GM15510 (cell line): ENCODE data around the gene ITGB2.

Experiments
- POLR2A ChIP-seq: IDR thresholded peaks from 3 replicates; pipeline ENCODE4 v1.6.1; 2011; ENCODE audit warnings: borderline replicate concordance; ENCODE audit not compliant: insufficient read length; ENCODE audit errors: extremely low read depth

Gene ITGB2

DNA sequence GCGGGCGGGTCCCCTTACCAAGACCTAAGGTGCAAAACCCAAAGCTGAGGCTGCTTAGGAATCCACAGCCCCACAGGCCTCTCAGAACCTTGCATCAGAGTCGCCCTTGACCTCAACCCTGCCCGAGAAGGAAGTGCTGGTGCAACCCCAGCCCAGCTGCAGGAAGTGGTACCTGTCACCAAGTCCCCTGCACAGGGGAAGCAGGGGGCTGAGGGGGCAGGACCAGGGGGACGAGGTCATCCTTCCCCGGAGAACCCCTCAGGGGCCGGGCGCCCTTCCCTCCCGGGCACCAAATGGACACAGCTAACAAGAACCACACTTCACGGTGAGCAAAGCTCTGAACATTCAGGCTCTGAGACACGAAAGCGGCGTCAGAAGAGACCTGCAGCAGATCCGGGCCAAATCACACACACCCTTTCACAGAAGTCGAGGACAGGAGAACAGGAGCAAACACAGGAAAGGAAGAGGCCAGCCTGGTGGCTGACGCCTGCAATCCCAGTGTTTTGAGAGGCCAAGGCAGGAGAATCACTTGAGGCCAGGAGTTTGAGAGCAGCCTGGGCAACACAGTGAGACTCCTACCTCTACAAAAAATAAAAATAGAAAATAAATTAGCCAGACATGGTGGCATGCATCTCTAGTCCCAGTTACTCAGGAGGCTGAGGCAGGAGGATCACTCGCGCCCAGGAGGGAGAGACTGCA is 6.4 kb downstream of the ITGB2 start:
- no peak for TF ChIP-seq POLR2A

DNA sequence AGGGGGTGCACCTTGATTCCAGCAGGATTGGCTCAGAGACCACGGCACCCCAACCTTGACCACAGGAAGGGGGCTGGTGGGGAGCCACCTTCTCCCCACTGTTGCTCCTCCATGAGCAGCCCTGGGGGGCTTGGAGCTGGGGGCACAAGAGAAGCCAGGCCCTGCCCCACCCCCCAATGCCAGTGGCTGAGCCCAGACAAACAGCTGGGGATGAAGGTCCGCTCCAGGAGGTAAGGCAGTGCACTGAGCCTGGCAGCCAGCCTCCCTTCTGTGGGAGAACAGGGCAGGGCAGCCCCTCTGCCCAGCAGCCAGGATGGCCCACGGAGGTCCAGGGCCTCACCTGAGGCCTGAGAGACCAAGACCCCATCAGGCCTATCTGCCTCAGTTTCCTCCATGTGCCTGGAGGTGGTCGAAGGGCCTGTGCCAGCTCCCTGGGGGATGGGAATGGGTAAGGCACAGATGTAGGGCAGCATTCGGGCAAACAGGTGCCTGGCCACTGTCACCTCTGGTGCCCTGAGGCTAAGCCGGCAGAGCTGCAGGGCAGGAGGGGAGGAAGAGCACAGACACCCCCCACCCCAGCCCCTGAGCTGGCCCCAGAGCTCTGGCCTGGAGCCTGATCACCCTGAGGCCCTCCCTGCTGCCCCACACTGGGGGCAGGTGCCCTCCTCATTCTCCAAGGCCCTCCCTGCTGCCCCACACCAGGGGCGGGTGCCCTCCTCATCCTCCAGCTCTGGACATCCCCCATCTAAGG is 7.1 kb downstream of the ITGB2 start:
- no peak for TF ChIP-seq POLR2A

DNA sequence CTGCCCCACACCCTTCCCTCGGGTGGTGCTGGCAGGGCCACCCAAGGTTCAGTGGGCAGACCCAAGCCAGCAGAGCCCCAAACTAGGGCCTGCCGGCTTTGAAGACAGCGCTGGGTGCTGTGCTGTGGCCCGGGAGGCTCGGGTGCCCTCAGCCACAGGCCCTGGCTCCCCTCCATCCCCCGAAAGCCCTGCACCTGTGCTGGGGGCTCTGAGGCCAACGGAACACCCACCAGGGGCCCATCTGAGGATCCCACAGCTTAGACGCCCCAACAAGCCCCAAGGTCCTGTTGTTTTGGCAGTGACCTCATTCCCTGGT is 8.6 kb downstream of the ITGB2 start:
- no peak for TF ChIP-seq POLR2A

DNA sequence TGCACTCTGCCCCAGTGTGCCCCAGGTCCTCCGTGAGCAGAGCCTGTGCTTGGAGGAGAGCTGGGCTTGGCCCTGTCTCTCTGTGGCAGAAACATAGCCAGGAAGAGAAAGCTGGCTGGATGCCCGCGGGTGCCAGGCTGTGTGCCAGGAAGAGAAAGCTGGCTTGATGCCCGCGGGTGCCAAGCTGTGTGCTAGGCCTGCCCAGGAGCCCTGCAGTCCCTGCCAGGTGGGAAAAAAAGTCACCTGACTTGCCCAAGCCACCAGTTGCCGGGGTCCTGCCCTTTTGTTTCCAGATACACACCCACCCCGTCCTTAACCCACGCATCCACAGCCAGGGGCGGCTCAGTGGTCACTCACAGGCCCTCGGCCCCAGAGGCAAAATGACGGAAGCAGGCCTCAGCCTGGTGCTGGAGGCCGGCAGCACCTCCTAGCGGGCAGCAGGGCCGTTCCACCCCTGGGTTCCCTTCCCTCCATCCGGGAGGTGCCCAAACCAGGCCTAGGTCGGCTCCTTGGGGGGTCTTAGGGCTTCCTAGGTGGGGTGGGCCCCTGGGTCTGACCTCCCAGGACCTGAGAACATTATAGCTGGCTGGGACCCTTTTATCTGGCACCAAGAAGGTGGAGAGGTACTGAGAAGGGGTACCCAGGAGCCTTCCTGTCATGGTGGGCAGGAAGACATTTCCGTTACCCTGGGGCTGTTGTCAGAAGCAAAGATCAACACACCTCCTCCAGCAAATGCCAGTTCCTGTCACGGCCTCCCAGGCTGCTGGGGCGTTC is 9.1 kb downstream of the ITGB2 start:
- TF ChIP-seq POLR2A = no peak

DNA sequence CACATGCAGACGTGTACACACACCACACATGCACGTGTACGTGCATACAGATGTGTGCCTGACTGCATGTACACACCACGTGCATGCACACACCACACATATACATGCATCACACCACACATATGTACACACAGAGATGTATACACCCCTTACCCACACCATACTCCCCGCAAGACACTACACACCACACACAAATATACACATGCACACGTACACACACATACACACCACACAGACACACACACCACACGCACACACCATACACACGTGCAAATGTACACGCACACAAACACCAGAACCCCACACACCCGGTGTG is 9.7 kb downstream of the ITGB2 start:
- no peak for TF ChIP-seq POLR2A

DNA sequence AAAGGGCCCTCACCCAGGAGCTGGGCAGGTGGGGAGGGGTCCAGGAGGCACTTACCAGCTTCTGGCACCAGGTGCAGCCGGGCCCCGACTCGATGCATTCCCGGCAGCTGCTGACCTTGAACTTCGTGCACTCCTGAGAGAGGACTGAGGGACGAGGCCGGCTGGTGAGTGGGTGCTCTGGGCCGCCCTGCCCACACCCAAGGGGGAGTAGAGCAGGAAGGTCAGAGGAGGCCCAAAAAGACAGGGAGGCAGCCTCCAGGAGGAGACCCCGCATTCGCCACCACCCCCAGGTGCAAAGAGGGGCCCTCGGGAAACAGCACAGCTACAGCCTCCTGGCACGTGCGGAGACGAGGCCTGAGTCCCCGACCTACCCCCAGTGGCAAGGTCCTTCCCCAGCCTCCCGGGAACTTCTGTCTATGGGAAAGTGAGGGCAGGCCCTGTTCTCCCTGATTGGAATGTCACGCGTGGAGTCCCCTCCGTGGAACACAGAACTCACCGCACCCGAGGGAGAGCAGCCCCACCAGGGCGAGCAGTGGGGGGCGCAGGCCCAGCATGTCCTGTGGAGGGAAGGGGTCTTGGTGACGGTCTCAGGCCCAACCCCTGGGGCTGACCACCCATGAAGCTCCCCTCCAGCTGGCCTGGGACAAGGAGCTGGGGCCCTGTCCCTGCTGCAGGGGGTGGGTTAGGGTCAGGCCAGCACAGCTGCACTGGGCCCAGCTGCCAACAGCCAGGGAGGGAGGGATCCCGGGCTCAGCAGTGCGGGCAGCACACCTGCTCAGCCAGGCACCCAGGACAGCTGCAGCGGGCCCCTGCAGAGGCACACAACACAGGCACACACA is 10.3 kb downstream of the ITGB2 start:
- TF ChIP-seq POLR2A = no peak

DNA sequence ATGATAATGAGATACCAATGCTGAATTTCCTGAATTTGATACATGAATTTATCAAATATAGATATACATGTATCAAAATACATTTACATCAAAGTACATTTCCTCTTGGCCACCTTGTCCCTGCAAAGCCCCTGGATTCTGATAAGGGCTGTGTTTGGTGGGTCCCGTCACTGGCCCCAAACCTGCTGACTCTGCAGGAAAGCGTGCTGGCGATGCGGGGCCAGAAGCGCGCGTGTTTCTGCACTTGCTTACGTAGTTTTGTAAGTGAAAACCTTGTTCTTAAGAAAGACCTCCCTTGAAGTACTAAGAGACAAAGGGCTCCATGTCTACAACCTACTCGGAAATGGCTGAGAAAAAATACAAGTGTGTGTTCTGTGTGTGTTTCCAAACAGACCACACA is 11.0 kb downstream of the ITGB2 start:
- no peak for TF ChIP-seq POLR2A

DNA sequence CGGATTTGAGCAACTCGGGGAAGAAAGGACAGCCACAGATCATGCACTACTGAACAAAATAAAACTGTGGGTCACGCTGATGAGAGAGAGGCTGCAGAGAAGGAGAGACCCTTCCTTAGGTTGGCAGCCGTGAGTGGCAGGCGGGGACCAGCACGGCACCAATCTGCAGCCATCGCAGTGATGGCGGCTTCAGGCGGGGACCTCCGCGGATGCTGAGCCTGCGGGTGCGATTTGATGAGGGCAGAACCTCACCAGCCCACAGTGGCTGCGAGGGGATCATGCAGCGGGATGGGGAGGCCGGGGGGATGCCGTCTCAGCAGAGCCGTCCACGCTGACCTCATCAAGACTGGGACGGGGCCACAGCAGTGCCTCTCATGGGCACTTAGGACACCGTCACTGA is 11.8 kb downstream of the ITGB2 start:
- TF ChIP-seq POLR2A = no peak

DNA sequence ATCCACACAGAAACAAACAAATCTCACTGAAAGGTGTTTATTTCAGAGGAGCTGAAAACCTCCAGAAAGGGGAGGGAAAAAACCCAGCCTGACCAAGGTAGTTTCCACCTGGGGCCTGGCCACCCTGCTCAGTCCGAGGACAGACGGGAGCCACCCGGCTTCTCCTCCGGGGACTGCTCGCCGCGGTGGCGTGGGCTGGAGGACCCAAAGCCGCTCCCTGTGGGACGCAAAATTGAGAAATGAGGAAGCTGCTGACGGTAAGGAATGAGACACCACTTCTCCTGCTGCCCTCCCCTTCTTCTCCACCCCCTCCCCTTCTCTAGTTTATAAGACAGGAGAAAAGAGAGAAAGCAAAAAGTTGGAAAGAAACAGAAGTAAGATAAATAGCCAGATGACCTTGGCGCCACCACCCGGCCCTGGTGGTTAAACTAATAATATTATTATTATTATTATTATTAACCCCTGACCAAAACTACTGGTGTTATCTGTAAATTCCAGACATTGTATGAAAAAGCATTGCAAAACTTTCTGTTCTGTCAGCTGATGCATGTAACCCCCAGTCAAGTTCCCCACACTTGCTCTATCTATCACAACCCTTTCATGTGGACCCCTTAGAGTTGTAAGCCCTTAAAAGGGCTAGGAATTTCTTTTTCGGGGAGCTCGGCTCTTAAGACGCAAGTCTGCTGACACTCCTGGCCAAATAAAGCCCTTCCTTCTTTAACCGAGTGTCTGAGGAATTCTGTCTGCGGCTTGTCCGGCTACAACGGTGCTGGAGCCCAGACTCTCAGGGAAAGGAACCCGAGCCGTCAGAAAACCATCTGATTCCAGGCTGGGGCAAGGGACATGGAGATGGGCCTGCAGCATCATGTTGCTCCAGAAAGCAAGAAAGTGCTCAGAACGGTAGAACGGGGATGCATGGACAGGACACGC is 12.5 kb downstream of the ITGB2 start:
- TF ChIP-seq POLR2A = no peak

DNA sequence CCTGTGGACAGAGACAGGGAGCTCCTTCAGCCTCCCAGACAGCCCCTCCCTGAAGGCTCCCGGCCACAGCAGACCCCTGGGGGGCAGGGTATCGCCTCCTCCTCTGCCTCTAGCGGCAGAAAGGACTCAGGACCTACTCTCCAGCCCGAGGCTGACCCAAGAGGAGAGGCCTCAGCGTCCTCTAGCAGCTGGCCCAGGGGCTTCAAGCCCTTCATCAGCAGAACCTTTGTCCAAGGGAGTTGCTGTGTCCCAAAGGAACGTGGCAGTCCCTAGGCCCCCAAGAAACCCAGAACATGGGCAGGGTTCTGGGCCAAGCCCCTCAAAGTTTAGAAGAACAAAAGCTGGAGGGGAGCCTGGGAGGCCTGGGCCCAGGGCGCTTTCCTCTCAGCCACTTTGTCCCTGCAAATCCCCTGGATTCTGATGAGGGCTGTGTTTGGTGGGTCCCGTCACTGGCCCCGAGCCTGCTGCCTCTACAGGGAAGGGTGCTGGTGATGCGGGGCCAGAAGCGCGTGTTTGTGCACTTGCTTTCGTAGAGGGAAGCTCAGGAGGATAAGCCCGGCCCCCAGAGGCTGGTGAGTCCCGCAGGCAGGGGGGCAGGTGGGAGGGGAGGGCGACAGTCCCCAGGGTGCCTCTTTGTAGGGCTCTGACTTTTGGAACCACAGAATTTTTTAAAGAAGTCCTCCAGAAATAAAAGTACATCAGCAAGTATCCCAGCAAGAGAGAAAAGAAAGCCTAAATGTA is 13.3 kb downstream of the ITGB2 start:
- TF ChIP-seq POLR2A = no peak

DNA sequence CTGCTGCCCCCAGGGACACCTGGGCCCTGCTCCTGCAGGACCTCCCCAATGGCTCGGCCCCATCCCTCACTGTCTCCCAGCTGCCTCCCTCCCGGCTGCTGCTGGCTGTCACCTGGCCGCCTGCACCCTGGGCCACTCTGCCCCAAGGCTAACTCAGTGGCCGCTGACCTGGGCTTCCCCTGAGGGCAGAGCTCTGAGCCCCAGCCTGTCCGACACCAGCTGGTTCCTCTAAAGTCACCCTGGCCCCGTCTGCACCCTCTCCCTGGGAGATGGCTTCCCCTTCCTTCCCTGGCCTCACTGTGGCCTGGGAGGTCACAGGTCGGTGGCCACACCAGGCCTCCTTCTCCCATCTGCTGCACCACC is 15.0 kb downstream of the ITGB2 start:
- TF ChIP-seq POLR2A = no peak

DNA sequence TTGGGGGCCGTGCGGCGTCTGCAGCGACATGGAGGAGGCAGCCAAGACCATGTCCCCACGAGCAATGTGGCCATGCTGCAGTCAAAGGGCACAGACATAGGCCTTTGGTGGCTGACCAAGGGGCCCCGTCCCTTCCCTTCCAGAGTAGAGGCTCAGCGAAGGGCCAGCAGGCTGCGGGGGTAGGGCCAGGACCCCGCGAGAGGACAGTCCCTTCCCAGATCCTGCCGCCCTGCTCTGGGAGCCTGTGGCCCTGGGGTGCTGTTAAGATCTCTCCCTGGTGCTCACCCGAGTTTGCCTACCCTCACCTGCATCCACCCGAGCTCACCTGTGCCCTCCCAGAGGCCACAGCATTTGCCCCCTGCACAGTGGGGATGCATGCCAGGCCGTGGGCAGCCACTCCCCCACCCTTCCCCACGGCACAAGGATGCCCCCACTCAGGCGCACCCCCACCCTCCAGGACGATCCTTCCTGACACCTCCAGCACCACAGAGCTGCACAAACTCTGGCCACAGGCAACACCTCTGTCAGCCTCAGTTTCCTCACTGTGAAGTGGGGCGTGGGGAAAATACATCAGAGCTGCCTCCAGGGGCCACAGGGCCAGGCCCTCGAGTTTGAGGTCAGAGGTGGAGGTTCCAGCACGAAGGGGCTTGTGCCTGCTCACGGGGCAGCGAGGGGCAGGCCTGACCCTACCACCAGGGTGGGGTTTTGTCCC is 15.5 kb downstream of the ITGB2 start:
- TF ChIP-seq POLR2A = no peak

DNA sequence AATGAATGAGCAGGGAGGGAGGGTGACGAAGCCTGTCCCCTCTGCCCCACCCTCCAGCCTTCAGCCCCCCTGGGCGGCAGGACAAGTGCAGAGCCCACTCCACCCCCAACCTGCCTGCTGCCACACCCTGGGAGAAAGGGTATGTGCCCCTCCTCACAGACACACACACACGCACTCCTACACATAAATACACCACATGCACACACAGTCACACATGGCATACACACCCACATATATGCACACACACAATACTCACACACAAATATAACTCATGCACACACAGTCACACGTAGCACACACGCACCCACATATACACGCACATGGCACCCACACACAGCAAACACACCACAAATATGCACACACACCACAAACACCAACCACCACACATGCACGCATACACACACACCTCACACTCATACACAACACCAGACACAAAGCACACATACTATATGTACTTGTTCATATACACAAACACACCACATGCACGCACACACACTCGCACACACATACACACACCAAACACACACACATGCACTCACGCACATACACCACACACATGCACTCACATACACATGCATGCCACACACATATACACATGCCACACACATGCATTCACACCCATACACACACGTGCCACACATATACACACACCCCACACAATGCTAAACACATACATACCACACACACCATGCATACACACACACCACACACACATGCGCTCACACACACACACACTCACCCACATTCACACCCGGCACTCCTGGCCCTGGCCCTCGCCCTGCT is 16.4 kb downstream of the ITGB2 start:
- no peak for TF ChIP-seq POLR2A

DNA sequence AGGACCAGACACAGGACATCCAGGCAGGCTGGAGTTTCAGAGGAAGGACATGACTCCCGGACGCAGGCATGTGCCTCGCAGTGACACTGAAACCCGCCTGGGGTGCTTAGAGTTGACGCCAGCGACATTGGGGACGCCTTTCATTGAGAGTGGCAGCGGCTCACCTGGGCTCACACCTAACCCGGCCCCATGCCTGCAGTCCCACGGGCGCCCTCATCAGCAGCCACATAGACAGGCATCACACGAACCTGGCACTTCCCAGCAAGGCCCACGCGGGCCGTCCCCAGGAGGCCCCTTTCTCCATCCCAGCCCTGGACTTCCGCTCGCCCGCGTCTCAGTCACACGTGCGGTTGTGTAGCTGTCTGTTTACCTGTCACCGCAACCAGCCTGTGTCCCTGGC is 17.0 kb downstream of the ITGB2 start:
- TF ChIP-seq POLR2A = no peak
